Tibial nerve (tissue), 4 donors: ENCODE results near the gene ASXL2. TPM values are rescaled to one million over a fixed set of nuclear protein-coding genes. Genes with fewer than 3 reads are reported as not detected.

Source experiments
- DNase-seq, 2 donors: peaks; one replicate each; pipeline ENCODE4 v3.0.0-alpha.2; 2019; ENCODE audit warnings: low spot score in 2 of 2
- H3K27ac ChIP-seq, 4 donors: fragments of 200-600 bp; sonication (generic) in 3 of 4; one replicate each; pipeline ENCODE4 v1.5.1; 2017 to 2019; ENCODE audit warnings: mild to moderate bottlenecking in 1 of 4
- H3K27me3 ChIP-seq, 2 donors: fragments of 200-600 bp; sonication (generic) in 1 of 2; one replicate each; pipeline versions ENCODE4 v1.5.1 to v1.6.0; 2017 to 2019
- H3K36me3 ChIP-seq, 3 donors: fragments of 200-600 bp; sonication (generic); one replicate each; pipeline ENCODE4 v1.5.1; 2018 to 2019
- H3K4me1 ChIP-seq, 4 donors: fragments of 200-600 bp; sonication (generic) in 3 of 4; one replicate each; pipeline ENCODE4 v1.5.1; 2017 to 2019
- H3K4me3 ChIP-seq, 4 donors: fragments of 200-600 bp; sonication (generic) in 3 of 4; one replicate each; pipeline ENCODE4 v1.5.1; 2017 to 2019; ENCODE audit warnings: mild to moderate bottlenecking in 1 of 4, moderate library complexity in 1 of 4
- H3K9me3 ChIP-seq, 4 donors: fragments of 200-600 bp; sonication (generic) in 3 of 4; one replicate each; pipeline ENCODE4 v1.5.1; 2017 to 2019
- CTCF ChIP-seq, 5 experiments: fragments of 200-600 bp in 3 of 5; fragments of 450-650 bp in 2 of 5; sonication (generic) in 3 of 5; IDR thresholded peaks; one replicate each; pipeline ENCODE4 v1.5.1; 2016 to 2019; ENCODE audit warnings: antibody characterized with exemption in 5 of 5, mild to moderate bottlenecking in 3 of 5, moderate library complexity in 2 of 5
- EP300 ChIP-seq, 2 donors: sonication (generic); formaldehyde crosslinking; IDR thresholded peaks; one replicate each; pipeline ENCODE4 v1.6.1; 2017; ENCODE audit warnings: antibody characterized with exemption in 2 of 2, mild to moderate bottlenecking in 1 of 2
- POLR2A ChIP-seq, 2 donors: fragments of 450-650 bp; IDR thresholded peaks; one replicate each; pipeline ENCODE4 v1.6.1; 2017; ENCODE audit warnings: antibody characterized with exemption in 2 of 2, mild to moderate bottlenecking in 2 of 2, moderate library complexity in 2 of 2
- WGBS, 2 donors: methylation state at CpG; one replicate each; pipeline ENCODE4 v1.1.5; 2018; 5-methylcytosine and 5-hydroxymethylcytosine counted together
- total RNA-seq, 4 donors: library from RNA; depleted of rRNA; stranded (reverse); fragments of >200 nt; gene quantifications; one replicate each; pipeline ENCODE4 v1.1.0, GENCODE V29; 2016

The ASXL2 gene
- total RNA-seq, 4 donors from 2014 or later, result 13.2 to 21.2 (median 16.5) TPM

GRCh38 chr2:25772078-25772477 lies 106.2 kb downstream of the ASXL2 start:
- 95 to 98% methylated on average over 4 of the region's 4 CpGs for WGBS, 2 donors
- DNase-seq, result no peak
- no peaks in the 10 kb centered on the region for H3K9me3 ChIP-seq
- no peaks in the 10 kb centered on the region for H3K4me1 ChIP-seq
- H3K36me3 ChIP-seq, result peaks cover 0 to 59% (median 0%) of the 10 kb centered on the region in 3 donors
- H3K27ac ChIP-seq, result no peak overlapping the region
- H3K27me3 ChIP-seq, result no peaks in the 10 kb centered on the region
- no peak overlapping the region for H3K4me3 ChIP-seq
- TF ChIP-seq EP300 (IDR thresholded peaks at IDR 0.05), result no peak
- TF ChIP-seq POLR2A (IDR thresholded peaks at IDR 0.05), result no peak
- no peak for TF ChIP-seq CTCF (IDR thresholded peaks at IDR 0.05)

- H3K9me3 ChIP-seq, result no peaks in the 10 kb centered on the region
- WGBS, 2 donors, result 93 to 100% methylated on average over 1 of the region's 1 CpG
- no peak overlapping the region for H3K27ac ChIP-seq
- H3K4me1 ChIP-seq, result no peaks in the 10 kb centered on the region
- H3K36me3 ChIP-seq, result peaks cover 0 to 50% (median 0%) of the 10 kb centered on the region in 3 donors
- H3K4me3 ChIP-seq, result no peak overlapping the region
- TF ChIP-seq POLR2A (IDR thresholded peaks at IDR 0.05) (no peak), EP300 (IDR thresholded peaks at IDR 0.05) (no peak), CTCF (IDR thresholded peaks at IDR 0.05) (no peak)
- DNase-seq, result no peak
- no peaks in the 10 kb centered on the region for H3K27me3 ChIP-seq
Observed at GRCh38 chr2:25763575-25763974, 114.7 kb downstream of the ASXL2 start.

- H3K4me1 ChIP-seq, result no peaks in the 10 kb centered on the region
- H3K36me3 ChIP-seq, result peaks cover 0 to 42% (median 6%) of the 10 kb centered on the region in 3 donors
- H3K27ac ChIP-seq, result no peak overlapping the region
- H3K27me3 ChIP-seq, result no peaks in the 10 kb centered on the region
- 95 to 98% methylated on average over 1 of the region's 1 CpG for WGBS, 2 donors
- DNase-seq, result no peak
- H3K9me3 ChIP-seq, result no peaks in the 10 kb centered on the region
- TF ChIP-seq CTCF (IDR thresholded peaks at IDR 0.05) (no peak), POLR2A (IDR thresholded peaks at IDR 0.05) (no peak), EP300 (IDR thresholded peaks at IDR 0.05) (no peak)
- no peak overlapping the region for H3K4me3 ChIP-seq
Observed at GRCh38 chr2:25760297-25760696, 118.0 kb downstream of the ASXL2 start.

DNA sequence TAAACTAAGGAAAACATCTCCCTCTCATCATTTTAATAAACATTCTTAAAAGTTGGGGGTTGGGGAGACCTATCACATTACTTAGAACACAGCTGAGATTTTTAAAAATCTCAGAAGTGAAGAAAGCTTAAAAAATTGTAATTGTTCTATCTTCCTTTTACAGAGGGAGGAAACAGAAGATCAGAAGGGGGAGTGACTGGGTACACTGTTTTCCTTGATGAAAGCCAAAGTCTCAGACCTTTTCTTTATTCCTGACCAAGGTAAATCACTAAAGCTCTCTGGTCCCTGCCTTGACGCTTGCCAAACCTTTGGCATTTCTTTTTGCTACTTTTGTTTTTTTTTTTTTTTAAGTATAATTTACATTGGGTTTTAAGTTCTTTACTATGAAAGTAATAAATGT lies 119.9 kb downstream of the ASXL2 start:
- Histone ChIP-seq H3K9me3 (no peaks in the 10 kb centered on the region), H3K36me3 (peaks cover 0 to 61% (median 6%) of the 10 kb centered on the region in 3 donors), H3K27ac (no peak overlapping the region), H3K4me1 (no peaks in the 10 kb centered on the region), H3K4me3 (no peak overlapping the region), H3K27me3 (no peaks in the 10 kb centered on the region)
- WGBS, 2 donors, result 91 to 96% methylated on average over 1 of the region's 1 CpG
- TF ChIP-seq POLR2A (IDR thresholded peaks at IDR 0.05) (no peak), CTCF (IDR thresholded peaks at IDR 0.05) (no peak), EP300 (IDR thresholded peaks at IDR 0.05) (no peak)
- DNase-seq, result no peak

- no peaks in the 10 kb centered on the region for H3K9me3 ChIP-seq
- peaks cover 0 to 61% (median 6%) of the 10 kb centered on the region in 3 donors for H3K36me3 ChIP-seq
- DNase-seq, result no peak
- H3K4me1 ChIP-seq, result no peaks in the 10 kb centered on the region
- 90 to 94% methylated on average over 1 of the region's 1 CpG for WGBS, 2 donors
- TF ChIP-seq POLR2A (IDR thresholded peaks at IDR 0.05) (no peak), CTCF (IDR thresholded peaks at IDR 0.05) (no peak), EP300 (IDR thresholded peaks at IDR 0.05) (no peak)
- no peak overlapping the region for H3K27ac ChIP-seq
- H3K4me3 ChIP-seq, result no peak overlapping the region
- no peaks in the 10 kb centered on the region for H3K27me3 ChIP-seq
Observed at GRCh38 chr2:25757906-25758305, 120.4 kb downstream of the ASXL2 start.
